ENCODE results near the gene NCAN. TPM values are rescaled to one million over a fixed set of nuclear protein-coding genes. Genes with fewer than 3 reads are reported as not detected.

The NCAN gene
- polyA plus RNA-seq, 1 donor from 2014 or later: 52.1 TPM

GRCh38 chr19:19234220-19234816 is 22.6 kb downstream of the NCAN start:
- peaks cover 8% of the 10 kb centered on the region for H3K9me3 ChIP-seq (ENCODE audit: low read length)
- H3K27me3 ChIP-seq (ENCODE audit: insufficient read depth, low read depth, low read length): no peaks in the 10 kb centered on the region
- peaks cover 29% of the 10 kb centered on the region for H3K36me3 ChIP-seq (ENCODE audit: insufficient read depth, low read length)
- H3K27ac ChIP-seq (ENCODE audit: low read length): no peak overlapping the region
- no peak for TF ChIP-seq MXI1 (conservative IDR thresholded peaks at IDR 0.05; ENCODE audit: poor library complexity, severe bottlenecking)
- no peak for TF ChIP-seq SMC3 (conservative IDR thresholded peaks at IDR 0.05; ENCODE audit: poor library complexity)
- TF ChIP-seq RAD21 (conservative IDR thresholded peaks at IDR 0.05): no peak
- TF ChIP-seq POLR2AphosphoS5 (IDR thresholded peaks at IDR 0.05): no peak
- no peak for TF ChIP-seq CTCF (IDR thresholded peaks at IDR 0.05; ENCODE audit: poor library complexity, severe bottlenecking)
- no peak for TF ChIP-seq EZH2 (IDR thresholded peaks at IDR 0.05; ENCODE audit: borderline replicate concordance, insufficient read depth, low read length, poor library complexity, severe bottlenecking)
- no peak for TF ChIP-seq EP300 (conservative IDR thresholded peaks at IDR 0.05; ENCODE audit: poor library complexity, severe bottlenecking)
- H2AFZ ChIP-seq (ENCODE audit: low read depth, low read length): no peak overlapping the region
- H3K9me2 ChIP-seq (ENCODE audit: insufficient read depth, low read length): no peaks in the 10 kb centered on the region
- no peaks in the 10 kb centered on the region for H4K20me1 ChIP-seq (ENCODE audit: insufficient read depth)
- H3K4me3 ChIP-seq (ENCODE audit: low read length): no peak overlapping the region
- H3K9ac ChIP-seq (ENCODE audit: low read length): no peak overlapping the region
- H3K4me2 ChIP-seq (ENCODE audit: low read length): no peak overlapping the region
- H3F3A ChIP-seq (ENCODE audit: insufficient read depth, low read length, poor library complexity, severe bottlenecking): no peaks in the 10 kb centered on the region
- no peaks in the 10 kb centered on the region for H3K79me2 ChIP-seq (replicated peaks; ENCODE audit: insufficient read depth, low read length)

GRCh38 chr19:19236173-19236572 is 24.4 kb downstream of the NCAN start:
- Histone ChIP-seq H2AFZ (ENCODE audit: low read depth, low read length) (no peak overlapping the region), H3K9me2 (ENCODE audit: insufficient read depth, low read length) (no peaks in the 10 kb centered on the region), H3K79me2 (replicated peaks; ENCODE audit: insufficient read depth, low read length) (no peaks in the 10 kb centered on the region), H3K9ac (ENCODE audit: low read length) (no peak overlapping the region), H3K27me3 (ENCODE audit: insufficient read depth, low read depth, low read length) (no peaks in the 10 kb centered on the region), H3K4me3 (ENCODE audit: low read length) (no peak overlapping the region), H3F3A (ENCODE audit: insufficient read depth, low read length, poor library complexity, severe bottlenecking) (no peaks in the 10 kb centered on the region), H3K27ac (ENCODE audit: low read length) (no peak overlapping the region), H3K9me3 (ENCODE audit: low read length) (peaks cover 8% of the 10 kb centered on the region), H3K4me2 (ENCODE audit: low read length) (no peak overlapping the region), H3K36me3 (ENCODE audit: insufficient read depth, low read length) (peaks cover 29% of the 10 kb centered on the region), H4K20me1 (ENCODE audit: insufficient read depth) (no peaks in the 10 kb centered on the region)
- TF ChIP-seq CTCF (IDR thresholded peaks at IDR 0.05; ENCODE audit: poor library complexity, severe bottlenecking): no peak
- no peak for TF ChIP-seq TAF1 (IDR thresholded peaks at IDR 0.05; ENCODE audit: low read depth)
- no peak for TF ChIP-seq EZH2 (IDR thresholded peaks at IDR 0.05; ENCODE audit: borderline replicate concordance, insufficient read depth, low read length, poor library complexity, severe bottlenecking)
- TF ChIP-seq MXI1 (conservative IDR thresholded peaks at IDR 0.05; ENCODE audit: poor library complexity, severe bottlenecking): no peak
- TF ChIP-seq SMC3 (conservative IDR thresholded peaks at IDR 0.05; ENCODE audit: poor library complexity): no peak
- TF ChIP-seq RAD21 (conservative IDR thresholded peaks at IDR 0.05): no peak
- no peak for TF ChIP-seq POLR2AphosphoS5 (IDR thresholded peaks at IDR 0.05)
- TF ChIP-seq REST (IDR thresholded peaks at IDR 0.05; ENCODE audit: borderline replicate concordance): no peak
- no peak for TF ChIP-seq EP300 (conservative IDR thresholded peaks at IDR 0.05; ENCODE audit: poor library complexity, severe bottlenecking)

All from neural cell (in vitro differentiated cells).